Stimulated activated CD8-positive, alpha-beta memory T cell treated with anti-CD3 and anti-CD28 coated beads, Interleukin-7, amount 100 ng/mL, for 24 hours (primary cell): ENCODE results near the gene C1orf141.
"Not testable (repeated sequence)": the region's sequence is repeated elsewhere in the genome, so short reads cannot be mapped to it uniquely, and the experiment has no call there.

ENCODE experiments used
- DNase-seq: peaks from one replicate; pipeline ENCODE4 v3.0.0-alpha.2; 2020; ENCODE audit warnings: low read depth

The C1orf141 gene

DNA sequence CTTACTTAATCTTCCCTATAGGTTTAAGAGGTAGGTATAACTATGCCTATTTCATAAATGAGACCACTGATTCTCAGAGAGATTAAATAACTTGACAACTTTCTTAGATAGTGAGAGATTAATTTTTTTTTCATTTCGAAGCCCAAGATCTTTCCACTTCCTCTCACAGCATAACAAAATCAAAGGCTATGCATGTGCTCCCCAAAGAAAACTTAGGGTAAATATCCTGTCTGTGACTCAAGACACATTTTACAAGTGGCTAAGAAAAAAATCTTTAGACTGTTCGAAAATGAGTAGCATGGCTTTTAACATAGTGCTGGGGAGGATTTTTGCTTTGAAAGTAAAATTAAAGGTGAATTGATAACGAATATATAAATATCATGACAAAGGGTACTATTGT lies 8.2 kb upstream of the C1orf141 start:
- DNase-seq = no peak

DNA sequence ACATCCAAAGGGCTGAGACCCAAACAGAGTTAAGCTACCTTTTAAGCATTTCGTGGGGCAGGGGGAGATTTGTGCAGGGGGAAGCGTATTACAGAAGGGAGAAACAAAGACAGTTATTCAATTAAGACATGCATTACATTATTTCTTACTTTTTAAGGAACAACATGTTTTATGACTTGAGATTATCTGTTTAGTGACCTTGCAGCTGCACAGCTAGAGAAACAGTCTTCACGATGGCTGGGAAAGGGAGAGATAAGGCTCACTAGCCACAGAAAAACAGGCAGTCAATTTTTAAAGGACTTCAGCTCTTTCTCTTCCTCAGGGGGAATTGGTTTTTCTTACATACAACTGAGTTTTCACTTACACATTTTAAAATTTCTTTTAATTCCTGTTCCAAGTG lies 7.1 kb upstream of the C1orf141 start:
- not testable (repeated sequence) for DNase-seq

DNA sequence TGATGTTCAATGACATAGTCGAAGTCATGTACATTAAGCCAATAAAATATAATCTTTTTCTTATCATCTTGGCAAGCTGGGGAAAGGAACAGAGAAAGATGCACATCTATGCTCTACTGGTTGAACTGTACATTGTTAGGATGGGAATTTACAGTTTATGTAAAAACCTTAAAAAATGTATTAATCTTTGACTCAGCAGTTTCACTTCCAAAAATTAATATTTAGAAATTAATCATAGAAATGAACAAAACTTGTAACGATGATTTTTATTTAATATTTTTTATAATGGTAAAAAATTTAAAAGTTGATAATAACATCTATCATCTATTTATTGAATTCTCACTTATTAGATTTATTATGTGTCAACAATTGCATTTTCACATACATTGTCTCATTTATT lies 5.7 kb upstream of the C1orf141 start:
- DNase-seq = no peak

DNA sequence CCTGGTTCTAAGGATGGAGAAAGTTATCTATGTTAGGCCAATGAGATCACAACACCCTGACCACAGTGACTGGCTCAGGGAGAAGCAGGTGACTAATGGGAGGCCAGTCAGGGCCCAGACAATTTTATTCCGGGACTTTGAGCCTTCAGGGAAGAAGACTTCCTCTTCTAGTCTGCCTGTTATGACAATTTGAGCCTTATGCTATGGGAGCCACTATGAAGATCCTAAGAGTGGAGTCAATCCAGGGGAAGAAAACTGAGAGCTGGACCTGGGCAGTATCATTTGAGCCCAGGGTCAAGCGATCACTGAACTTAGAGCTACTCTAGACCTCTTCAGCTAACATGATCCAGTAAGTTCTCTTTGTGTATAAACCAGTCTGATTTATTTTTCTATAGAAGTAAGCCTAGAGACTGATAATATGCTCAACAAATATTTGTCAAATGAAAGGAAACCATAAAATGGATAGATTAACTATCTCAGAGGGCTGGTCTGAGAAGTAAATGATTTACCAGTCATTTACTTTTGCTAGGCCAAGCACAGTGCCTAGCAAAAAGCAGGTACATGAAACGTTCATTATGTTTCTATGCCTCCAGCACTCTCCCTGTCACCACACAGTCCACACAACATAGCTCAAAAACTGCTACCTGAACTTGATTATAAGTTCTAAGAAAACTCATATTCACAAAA lies 4.2 kb upstream of the C1orf141 start:
- no peak for DNase-seq

DNA sequence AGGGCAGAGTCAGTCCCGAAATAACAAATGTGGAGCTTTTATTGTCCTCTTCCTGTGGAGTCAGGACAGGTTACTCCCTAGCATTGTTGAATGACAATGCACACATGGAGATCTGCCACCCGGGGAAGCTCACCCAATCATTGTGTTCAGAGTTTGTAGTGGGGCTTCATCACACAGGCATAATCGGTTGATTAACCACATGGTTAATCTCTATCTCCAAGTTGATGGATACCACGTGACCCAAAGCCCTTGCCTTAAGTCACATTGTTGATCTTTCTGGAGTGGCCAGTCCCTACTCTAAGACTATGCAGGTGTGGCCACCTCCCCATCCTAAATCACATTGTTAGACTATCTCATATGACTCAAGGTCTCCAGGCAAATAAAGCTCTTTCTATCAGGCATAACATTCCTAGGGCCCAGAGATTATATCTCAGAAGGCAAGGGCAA lies 2.6 kb upstream of the C1orf141 start:
- DNase-seq = no peak

DNA sequence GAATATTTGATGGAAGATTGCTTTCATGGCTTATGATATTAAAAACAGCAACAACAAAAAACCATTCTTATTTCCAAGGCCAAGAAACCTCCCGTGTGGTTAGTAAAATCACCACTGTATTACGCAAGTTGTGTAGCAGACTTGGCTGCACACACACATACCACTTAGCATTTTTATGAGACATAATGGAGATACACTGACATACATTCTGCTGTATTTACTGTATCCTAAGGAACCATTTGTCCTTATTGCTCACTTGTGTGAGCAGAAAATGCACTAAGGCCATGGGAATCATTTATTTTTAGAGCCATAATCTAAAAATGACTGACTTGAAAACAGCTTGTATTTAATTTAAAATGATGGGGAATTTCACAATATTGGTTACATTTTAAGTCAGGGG lies 584 bp upstream of the C1orf141 start:
- DNase-seq = no peak

DNA sequence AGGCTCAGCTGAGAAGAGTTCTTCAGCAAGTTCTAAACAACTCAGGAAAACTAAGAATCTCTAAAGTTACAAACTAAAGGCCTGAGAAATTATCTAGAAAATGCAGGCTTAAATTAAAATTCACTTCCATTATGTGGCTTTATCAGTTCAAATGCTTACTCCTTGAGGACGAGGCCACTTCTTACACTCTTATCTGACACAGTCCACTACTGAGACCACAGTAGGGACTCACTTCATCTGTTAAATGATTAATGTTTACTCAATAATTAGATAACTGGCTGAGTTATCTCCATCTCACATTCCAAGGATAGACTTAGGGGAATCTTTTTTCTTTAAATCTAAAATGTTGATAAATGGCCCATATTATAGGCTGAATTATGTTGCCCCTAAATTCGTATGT lies 1.6 kb downstream of the C1orf141 start:
- DNase-seq = no peak

DNA sequence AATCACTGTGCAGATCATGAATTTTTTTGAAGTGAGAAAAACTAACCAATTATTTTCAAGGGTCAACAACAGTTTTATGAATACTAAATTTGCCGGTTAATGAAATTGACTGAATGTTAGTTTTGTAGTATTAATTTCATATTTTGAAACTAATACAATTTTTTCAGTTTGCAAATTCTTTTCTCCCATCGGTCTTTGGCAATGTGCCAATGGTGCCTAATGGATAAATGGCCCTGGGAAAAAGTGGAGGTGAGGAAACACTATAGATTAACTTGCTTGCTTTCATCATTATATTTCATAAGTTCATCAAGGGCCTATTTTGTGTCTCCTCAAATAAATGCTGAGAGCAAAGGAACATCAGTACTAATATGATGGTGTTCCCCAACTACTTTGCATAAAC lies 4.1 kb downstream of the C1orf141 start:
- DNase-seq = no peak

DNA sequence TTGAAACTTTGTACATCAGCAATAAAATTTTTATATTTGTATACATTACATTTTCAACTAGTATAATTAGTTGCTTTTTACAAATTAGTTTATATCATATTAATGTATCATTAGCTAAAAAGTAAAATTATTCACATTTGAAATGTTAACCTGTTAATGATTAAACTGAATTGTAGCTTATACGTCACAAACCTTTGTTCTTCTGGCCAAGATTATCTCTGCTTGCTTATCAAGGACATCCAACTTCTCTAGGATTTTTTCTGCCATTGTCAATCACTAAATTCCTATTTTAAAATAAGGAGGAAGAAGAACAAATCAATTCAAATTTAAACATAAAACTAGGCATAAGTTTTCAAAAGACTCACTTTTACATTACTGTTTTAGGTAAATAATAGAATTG lies 7.8 kb downstream of the C1orf141 start:
- no peak for DNase-seq

DNA sequence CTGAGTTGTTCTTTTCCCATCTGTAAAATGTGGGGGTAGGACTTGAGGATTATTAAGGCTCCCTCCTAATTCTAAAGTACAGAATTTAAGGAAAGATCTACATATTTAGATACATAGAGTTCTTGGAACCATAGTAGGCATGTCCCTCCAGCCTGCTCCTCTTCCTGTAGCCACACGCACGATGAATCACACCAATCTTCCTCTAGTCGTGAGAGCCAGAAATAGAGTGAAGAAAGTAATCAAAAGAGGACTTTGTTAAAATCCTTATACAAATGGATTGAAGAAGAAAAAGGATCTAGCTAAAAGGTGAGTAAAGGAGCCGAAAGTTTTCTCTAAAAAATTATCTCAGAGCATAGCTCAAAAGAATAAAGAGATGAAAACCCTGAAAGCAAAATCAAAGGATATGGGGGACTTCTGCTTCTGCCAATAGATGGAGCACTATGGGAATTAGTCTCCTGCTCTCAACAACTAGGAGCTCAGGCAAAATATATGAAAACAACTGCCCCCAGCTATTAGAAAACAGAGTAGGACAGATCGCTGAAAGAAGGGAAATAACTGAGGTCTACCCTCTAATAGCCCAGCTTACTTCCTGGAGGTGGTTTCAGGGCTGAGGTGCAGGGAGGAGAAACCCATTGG lies 8.5 kb downstream of the C1orf141 start:
- no peak for DNase-seq

DNA sequence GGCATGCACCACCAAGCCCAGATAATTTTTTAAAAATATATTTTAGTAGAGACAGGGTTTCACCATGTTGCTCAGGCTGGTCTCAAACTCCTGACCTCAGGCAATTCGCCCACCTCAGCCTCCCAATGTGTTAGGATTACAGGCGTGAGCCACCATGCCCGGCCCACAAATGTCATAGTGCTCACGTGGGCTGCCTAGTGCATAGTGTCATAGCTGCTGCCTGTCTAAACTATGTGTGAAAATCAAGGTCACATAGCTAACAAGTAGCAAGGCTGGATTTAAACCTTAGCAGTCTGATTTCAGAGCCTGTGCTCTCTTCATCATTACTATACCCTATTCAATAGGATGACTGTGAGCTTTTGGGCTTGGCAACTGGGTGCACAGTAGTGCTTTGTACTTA lies 10.3 kb downstream of the C1orf141 start:
- no peak for DNase-seq

DNA sequence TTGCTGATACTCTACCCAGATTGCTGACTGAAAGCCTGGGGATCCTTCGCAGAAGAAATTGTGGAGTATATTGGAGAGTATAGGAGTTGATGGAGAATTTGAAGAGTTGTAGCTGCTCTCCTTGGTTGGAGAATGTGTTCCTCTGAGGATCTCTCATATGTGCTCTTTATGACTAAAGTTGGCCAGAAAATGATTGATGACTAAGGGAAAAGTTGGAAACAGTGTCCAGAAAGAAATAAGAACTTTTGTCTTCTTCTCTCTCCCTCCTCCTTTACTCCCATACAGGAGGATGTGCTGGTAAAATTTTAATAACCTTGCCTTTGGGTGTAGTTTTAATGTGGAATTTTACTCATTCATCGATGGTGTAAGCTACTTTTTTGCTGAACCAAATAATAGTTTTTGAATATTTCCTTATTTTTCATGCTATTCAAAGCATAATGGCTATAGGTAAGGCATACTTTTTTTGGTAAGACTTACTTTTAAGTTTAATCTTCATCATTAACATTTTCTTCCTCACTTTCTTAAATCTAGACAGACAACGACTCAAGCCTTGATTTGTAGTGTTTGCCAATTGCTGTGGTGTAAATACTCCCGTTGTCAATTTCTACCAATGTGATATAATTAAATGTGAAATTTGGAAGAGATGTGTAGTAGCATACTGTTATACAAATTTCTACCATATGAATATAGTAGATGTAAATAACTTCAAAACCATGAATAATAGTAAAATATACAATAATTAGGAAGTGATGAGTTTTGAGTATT lies 13.7 kb downstream of the C1orf141 start:
- no peak for DNase-seq

DNA sequence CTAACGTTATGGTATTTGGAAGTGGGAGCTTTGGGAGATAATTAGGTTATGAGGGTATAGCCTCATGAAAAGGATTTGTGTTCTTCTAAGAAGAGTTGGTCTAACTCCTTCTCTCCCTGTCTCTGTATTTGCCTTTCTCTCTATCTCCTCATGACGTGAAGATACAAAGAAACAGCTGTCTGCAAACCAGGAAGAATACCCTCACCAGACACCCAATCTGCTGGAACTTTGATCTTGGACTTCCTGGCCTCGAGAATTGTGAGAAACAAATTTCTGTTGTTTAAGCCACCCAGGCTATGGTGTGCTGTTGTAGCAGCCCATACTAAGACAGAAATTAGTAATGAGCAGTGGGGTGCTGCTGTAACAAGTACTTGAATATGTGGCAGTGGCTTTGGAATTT lies 16.1 kb downstream of the C1orf141 start:
- no peak for DNase-seq

DNA sequence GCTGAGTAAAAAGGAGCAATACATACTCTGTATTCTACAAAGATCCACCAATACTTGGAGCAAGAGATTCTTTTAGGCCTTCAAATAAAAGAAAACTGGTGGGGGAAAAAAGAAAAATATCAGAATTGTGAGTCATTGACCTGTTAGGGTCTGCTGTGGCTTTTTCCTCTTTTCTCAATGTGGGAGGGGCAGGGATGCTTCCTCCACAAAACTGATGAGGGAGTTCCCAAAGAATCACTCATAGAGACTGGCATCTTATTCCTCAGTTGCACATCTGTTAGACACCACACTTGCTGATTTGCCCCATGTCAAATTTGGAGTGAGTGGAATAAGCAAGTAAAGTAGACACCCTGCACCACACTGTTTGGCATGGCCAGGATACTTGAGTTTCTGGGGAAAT lies 16.6 kb downstream of the C1orf141 start:
- no peak for DNase-seq

DNA sequence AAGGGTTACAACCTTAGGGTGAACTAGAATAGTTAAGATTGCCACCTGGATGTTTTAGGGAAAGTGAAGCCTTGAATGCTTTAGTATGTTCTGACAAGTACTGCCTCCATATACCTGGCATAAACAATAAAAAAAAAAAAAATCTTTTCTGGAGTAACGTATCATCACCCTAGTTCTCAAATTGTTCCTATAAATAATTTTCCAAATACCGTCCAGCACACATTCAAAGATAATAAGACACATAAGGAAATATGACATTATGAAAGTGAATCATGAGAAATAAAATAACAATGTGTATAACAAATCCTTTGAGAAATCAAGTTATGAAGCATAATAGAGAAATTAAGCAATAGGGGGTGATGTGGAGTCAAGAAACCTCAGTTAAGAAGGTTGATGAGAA lies 20.6 kb downstream of the C1orf141 start:
- DNase-seq = no peak

DNA sequence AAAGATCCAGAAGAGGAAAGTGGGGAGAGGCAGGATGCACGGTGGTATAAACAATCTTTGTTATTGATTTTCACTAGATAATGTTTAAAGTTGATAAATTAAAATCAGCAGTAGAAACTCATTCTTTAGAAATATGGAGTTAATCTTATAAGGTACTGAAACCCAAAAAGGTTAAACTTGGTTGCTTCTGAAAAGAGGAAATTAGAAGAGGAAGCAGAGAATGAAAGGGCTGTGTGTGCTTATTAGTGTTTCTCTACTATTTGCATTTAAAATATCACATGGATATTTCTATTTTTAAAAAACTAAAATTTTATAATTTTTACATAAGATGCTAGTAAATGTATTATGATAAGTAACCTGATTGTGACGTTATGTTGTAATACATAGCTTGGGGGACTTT lies 24.4 kb downstream of the C1orf141 start:
- no peak for DNase-seq

DNA sequence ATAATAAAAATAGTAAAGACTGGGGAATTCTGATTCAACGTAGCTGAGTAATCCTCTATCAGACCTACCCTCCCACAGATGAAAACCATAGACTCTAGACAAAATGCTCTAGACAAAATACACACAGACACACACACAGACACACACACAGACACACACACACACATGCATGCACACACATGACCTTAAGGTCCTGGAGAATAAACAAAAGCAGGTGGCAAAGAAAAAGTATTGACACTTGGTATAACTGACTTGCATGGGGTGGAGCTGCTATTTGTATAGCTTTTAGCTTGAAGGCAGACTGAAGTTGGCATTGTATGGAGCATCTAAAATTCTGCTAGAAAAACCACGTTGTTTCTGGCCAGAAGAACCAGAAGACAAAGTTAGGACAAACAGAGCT lies 29.3 kb downstream of the C1orf141 start:
- DNase-seq = no peak

DNA sequence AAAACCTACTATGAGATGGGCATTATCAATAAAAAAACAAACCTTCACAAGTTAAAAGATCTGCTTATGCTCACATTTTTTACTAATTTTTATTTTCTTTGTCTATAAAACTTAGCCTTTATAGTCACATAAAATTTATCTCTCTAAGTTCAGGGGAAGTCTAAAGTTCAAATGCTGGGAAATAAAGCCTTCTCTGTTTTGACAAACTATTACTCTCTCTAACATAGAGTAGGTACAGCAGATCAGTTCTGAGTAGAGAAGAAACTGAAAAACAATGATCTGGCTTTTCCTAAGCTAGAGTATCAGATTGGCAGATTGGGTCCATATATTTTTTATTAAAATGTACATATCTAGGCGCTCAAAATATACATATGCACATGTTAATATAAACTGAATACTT lies 31.2 kb downstream of the C1orf141 start:
- no peak for DNase-seq

DNA sequence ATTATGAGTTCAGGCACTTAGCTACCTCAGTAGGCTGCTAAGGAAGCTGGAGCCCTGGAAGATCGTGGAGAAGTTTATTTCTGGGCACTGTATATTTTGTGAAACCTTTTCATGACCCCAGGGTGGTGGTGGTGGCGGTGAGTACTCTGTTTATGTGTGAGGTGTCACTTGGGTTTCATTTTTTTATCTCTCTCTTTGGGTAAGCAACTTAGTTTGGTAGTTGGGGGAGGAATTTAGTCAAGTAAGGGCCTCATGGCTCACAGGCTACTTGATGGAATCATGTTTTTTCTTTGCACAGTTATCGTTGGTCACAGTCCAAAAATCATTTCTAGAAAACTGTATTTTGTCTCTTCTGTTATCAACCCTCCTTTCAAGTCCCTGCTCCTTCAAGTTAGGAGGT lies 33.9 kb downstream of the C1orf141 start:
- no peak for DNase-seq

DNA sequence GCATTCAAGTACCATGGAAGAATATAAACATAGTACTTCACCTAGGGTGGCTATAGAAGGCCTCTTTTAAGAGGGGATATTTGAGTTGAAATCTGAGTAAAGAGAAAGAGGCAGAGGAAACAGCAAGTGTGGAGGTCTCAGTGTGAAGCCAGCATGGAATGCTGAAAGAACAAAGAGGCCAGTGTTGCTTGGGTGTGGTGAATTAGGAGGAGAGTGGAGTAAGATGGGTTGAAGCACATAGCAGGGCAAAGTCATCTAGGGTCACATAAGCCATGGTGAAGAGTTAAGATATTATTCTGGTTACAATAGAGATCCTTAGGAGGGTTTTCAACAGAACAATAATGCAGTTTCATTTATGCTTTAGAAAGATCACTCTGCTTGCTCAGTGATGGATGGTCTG lies 37.5 kb downstream of the C1orf141 start:
- no peak for DNase-seq

DNA sequence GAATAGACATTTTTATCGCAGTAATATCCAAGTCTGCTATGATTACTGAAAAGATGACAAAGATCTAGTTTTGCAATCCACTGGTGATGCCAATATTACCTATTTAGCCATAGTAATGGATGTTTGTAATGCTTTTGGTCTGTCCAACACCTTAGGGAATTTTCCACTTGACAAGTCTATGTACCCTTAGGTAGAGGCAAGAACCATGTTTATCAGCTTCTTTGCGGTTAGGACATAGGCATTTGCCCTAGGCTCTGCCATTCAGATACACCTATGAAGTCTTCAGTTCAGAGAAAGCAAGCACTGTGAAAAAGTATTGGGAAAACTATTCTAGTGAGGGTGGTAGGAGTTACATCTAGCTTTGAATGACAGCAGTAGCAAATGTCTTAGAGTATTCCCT lies 40.6 kb downstream of the C1orf141 start:
- DNase-seq = no peak

DNA sequence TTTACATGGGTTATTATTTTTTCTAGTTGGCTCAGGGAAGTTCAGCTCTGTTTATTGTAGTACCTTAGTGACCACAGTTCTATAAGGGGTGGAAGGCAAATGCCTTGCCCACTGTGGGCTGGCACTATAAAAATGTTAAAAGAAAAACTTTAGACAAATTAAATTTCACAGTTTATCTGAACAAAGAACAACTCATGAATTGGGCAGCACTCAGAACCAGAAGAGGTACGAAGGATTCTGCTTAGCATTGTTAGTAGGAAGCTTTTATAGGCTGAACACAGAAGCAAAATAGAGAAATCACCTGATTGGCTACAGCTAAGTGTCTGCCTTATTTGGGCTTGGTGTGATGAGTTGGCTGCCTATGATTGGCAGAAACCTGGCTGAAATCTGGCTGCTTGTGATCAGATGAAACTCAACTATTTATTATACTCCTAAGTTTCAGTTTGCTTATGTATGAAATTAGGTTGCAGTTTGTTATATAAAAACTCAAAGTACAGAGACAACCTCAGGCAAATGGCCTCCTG lies 45.0 kb downstream of the C1orf141 start:
- DNase-seq = no peak

DNA sequence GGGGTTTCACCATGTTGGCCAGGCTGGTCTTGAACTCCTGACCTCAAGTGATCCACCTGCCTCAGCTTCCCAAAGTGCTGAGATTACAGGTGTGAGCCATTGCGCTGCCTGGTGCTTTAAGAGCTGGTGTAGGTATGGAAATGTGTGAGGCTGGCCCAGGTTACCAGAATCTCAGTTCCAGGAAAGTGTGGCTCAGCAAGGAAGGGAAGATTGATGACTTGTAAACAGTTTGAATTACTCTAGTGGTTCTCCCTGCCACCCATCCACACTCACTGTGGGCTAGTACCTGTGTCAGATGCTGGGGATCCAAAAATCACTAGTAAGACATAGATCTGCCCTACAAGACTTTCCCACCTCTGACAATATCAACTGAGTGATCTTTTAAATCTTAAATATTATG lies 46.3 kb downstream of the C1orf141 start:
- DNase-seq = no peak
